ENCODE measurements around the gene SATB2. TPM values are rescaled to one million over a fixed set of nuclear protein-coding genes. Genes with fewer than 3 reads are reported as not detected.

The SATB2 gene
- polyA plus RNA-seq, 1 donor from 2014 or later: 0.21 TPM

DNA sequence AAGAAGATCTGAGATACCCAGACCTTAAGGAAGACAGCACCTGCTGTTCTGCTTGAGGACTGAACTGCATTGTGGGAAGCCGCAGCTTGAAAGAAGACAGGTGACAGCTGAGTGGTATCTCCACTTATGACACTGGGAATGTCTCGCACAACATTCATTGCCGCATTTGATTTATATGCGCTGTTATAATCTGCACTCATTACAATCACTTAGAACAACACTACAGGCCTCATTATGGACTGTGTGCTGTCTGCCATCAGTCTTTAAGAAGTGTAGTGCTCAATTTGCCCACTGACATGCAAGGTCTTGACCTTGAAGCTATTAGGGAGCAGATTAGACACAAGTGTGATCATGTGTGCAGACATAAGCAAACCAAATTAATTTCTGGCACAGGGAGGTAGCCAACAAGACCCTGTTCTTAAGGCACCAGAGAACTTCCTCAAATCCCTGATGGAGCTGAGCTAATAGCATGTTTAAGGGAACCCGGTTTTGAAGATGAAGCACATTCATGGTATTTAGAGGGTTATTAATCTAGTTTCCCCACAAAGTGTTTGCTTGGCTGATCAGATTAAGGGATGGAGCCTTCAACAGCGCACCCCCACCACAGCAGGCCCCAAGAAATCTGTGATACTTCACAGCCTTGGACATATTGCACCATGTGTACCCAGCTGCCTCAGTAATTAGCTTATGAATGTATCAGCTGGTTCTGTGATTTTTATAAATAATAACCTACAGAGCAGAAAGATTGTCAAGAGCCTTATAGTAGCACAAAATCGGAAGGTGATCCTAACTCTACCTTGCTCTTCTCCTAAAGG is 146.8 kb downstream of the SATB2 start:
- TF ChIP-seq EZH2 (IDR thresholded peaks at IDR 0.05; ENCODE audit: borderline replicate concordance, insufficient read depth, low read length, poor library complexity, severe bottlenecking) (no peak), EP300 (conservative IDR thresholded peaks at IDR 0.05; ENCODE audit: poor library complexity, severe bottlenecking) (peak; percentile 77), POLR2AphosphoS5 (IDR thresholded peaks at IDR 0.05) (peak; percentile 59), RAD21 (conservative IDR thresholded peaks at IDR 0.05) (no peak), MXI1 (conservative IDR thresholded peaks at IDR 0.05; ENCODE audit: poor library complexity, severe bottlenecking) (no peak)
- TF ChIP-seq, protein P1, sequence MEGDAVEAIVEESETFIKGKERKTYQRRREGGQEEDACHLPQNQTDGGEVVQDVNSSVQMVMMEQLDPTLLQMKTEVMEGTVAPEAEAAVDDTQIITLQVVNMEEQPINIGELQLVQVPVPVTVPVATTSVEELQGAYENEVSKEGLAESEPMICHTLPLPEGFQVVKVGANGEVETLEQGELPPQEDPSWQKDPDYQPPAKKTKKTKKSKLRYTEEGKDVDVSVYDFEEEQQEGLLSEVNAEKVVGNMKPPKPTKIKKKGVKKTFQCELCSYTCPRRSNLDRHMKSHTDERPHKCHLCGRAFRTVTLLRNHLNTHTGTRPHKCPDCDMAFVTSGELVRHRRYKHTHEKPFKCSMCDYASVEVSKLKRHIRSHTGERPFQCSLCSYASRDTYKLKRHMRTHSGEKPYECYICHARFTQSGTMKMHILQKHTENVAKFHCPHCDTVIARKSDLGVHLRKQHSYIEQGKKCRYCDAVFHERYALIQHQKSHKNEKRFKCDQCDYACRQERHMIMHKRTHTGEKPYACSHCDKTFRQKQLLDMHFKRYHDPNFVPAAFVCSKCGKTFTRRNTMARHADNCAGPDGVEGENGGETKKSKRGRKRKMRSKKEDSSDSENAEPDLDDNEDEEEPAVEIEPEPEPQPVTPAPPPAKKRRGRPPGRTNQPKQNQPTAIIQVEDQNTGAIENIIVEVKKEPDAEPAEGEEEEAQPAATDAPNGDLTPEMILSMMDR (IDR thresholded peaks at IDR 0.05; ENCODE audit: poor library complexity, severe bottlenecking): no peak
- peak overlapping the region; percentile 13 for H3K4me3 ChIP-seq (ENCODE audit: low read length)
- no peaks in the 10 kb centered on the region for H3K36me3 ChIP-seq (ENCODE audit: insufficient read depth, low read length)
- no peaks in the 10 kb centered on the region for H3F3A ChIP-seq (ENCODE audit: insufficient read depth, low read length, poor library complexity, severe bottlenecking)
- no peaks in the 10 kb centered on the region for H3K27me3 ChIP-seq (ENCODE audit: insufficient read depth, low read depth, low read length)
- no peaks in the 10 kb centered on the region for H4K20me1 ChIP-seq (ENCODE audit: insufficient read depth)
- H3K9me2 ChIP-seq (ENCODE audit: insufficient read depth, low read length): no peaks in the 10 kb centered on the region
- H3K79me2 ChIP-seq (replicated peaks; ENCODE audit: insufficient read depth, low read length): no peaks in the 10 kb centered on the region
- no peaks in the 10 kb centered on the region for H3K9me3 ChIP-seq (ENCODE audit: low read length)
- H3K9ac ChIP-seq (ENCODE audit: low read length): no peak overlapping the region
- no peak overlapping the region for H3K4me2 ChIP-seq (ENCODE audit: low read length)
- H2AFZ ChIP-seq (ENCODE audit: low read depth, low read length): no peak overlapping the region
- peak overlapping the region; percentile 42 for H3K27ac ChIP-seq (ENCODE audit: low read length)

- no peaks in the 10 kb centered on the region for H4K20me1 ChIP-seq (ENCODE audit: insufficient read depth)
- no peak overlapping the region for H3K4me3 ChIP-seq (ENCODE audit: low read length)
- H3K27ac ChIP-seq (ENCODE audit: low read length): no peak overlapping the region
- TF ChIP-seq POLR2AphosphoS5 (IDR thresholded peaks at IDR 0.05): no peak
- TF ChIP-seq, protein P2, sequence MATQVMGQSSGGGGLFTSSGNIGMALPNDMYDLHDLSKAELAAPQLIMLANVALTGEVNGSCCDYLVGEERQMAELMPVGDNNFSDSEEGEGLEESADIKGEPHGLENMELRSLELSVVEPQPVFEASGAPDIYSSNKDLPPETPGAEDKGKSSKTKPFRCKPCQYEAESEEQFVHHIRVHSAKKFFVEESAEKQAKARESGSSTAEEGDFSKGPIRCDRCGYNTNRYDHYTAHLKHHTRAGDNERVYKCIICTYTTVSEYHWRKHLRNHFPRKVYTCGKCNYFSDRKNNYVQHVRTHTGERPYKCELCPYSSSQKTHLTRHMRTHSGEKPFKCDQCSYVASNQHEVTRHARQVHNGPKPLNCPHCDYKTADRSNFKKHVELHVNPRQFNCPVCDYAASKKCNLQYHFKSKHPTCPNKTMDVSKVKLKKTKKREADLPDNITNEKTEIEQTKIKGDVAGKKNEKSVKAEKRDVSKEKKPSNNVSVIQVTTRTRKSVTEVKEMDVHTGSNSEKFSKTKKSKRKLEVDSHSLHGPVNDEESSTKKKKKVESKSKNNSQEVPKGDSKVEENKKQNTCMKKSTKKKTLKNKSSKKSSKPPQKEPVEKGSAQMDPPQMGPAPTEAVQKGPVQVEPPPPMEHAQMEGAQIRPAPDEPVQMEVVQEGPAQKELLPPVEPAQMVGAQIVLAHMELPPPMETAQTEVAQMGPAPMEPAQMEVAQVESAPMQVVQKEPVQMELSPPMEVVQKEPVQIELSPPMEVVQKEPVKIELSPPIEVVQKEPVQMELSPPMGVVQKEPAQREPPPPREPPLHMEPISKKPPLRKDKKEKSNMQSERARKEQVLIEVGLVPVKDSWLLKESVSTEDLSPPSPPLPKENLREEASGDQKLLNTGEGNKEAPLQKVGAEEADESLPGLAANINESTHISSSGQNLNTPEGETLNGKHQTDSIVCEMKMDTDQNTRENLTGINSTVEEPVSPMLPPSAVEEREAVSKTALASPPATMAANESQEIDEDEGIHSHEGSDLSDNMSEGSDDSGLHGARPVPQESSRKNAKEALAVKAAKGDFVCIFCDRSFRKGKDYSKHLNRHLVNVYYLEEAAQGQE (IDR thresholded peaks at IDR 0.05; ENCODE audit: borderline replicate concordance): no peak
- no peak for TF ChIP-seq EZH2 (IDR thresholded peaks at IDR 0.05; ENCODE audit: borderline replicate concordance, insufficient read depth, low read length, poor library complexity, severe bottlenecking)
- TF ChIP-seq MXI1 (conservative IDR thresholded peaks at IDR 0.05; ENCODE audit: poor library complexity, severe bottlenecking): no peak
- TF ChIP-seq, protein P1 (IDR thresholded peaks at IDR 0.05; ENCODE audit: poor library complexity, severe bottlenecking): no peak
- TF ChIP-seq TAF1 (IDR thresholded peaks at IDR 0.05; ENCODE audit: low read depth): no peak
- no peak for TF ChIP-seq EP300 (conservative IDR thresholded peaks at IDR 0.05; ENCODE audit: poor library complexity, severe bottlenecking)
- TF ChIP-seq RAD21 (conservative IDR thresholded peaks at IDR 0.05): no peak
- TF ChIP-seq SMC3 (conservative IDR thresholded peaks at IDR 0.05; ENCODE audit: poor library complexity): no peak
- no peaks in the 10 kb centered on the region for H3K9me2 ChIP-seq (ENCODE audit: insufficient read depth, low read length)
- H3K9ac ChIP-seq (ENCODE audit: low read length): no peak overlapping the region
- H3F3A ChIP-seq (ENCODE audit: insufficient read depth, low read length, poor library complexity, severe bottlenecking): no peaks in the 10 kb centered on the region
- no peaks in the 10 kb centered on the region for H3K9me3 ChIP-seq (ENCODE audit: low read length)
- no peaks in the 10 kb centered on the region for H3K79me2 ChIP-seq (replicated peaks; ENCODE audit: insufficient read depth, low read length)
- H2AFZ ChIP-seq (ENCODE audit: low read depth, low read length): no peak overlapping the region
- H3K36me3 ChIP-seq (ENCODE audit: insufficient read depth, low read length): no peaks in the 10 kb centered on the region
- no peaks in the 10 kb centered on the region for H3K27me3 ChIP-seq (ENCODE audit: insufficient read depth, low read depth, low read length)
- H3K4me2 ChIP-seq (ENCODE audit: low read length): no peak overlapping the region
Measured at GRCh38 chr2:199309973-199310372, 147.8 kb downstream of the SATB2 start.
